HG03064 (cell line): ENCODE results near the gene EIF4E1B.

Source experiments
- ATAC-seq: cut with Tn5 transposase; IDR thresholded peaks from one replicate; pipeline ENCODE4 v1.9.1; 2021; ENCODE audit warnings: low read depth; ENCODE audit not compliant: unreplicated experiment

EIF4E1B gene

DNA sequence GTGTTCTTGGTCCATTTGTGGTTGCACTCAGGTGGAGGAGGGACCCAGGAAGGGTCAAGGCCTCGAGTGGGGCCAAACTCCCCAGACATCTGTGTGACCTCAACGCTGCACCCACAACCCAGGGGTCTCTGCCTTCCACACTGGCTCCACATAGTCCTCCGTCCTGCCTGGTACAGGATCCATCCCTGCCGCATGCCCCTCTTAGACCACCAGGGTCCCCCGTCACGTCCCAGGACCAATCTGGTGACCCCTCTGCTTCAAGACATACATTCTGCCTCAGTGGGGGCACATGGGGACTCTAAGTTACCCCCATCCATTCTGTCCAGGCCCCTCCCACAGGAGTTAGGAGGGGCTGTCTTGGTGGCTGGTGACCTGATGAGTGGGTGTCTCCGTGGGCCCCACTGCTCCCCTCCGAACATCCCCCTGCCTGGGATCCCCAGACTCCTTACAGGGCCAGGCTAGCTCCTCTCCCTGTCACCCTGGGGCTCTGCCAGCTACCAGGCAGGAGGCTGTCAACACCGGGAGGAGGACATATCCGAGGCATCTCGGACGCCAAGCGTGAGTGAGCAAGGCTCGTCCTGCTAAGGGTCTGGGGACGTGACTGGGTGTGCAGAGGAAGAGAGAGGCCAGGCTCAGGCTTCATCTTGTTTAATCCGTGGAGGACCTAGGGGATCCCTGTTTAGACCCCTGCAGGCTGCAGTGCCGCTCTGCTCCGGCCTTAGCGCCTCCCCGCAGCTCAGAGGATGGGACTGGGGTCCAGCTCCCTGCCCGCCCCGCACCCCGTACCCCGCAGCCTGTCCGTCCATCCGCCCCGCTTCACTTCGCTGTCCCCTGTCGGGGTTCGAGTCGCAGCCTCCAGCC lies 49.1 kb downstream of the EIF4E1B start:
- ATAC-seq = no peak

DNA sequence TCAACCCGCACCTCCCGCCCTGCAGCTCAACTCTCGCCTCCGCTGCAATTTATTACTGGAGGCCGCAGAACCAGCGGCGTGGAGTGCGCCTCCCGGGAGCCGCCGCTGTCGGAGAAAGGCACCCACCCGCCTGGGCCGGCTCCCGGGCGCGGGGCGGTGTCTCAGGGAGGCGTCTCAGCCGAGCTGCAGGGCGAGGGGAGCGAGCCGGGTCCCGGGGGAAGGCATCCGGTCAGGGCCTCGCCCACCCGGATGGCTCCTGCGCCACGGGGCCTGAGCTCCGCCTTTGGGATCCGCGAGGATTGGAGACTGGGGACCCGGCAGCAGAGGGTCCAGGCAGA lies 49.7 kb downstream of the EIF4E1B start:
- ATAC-seq = no peak

DNA sequence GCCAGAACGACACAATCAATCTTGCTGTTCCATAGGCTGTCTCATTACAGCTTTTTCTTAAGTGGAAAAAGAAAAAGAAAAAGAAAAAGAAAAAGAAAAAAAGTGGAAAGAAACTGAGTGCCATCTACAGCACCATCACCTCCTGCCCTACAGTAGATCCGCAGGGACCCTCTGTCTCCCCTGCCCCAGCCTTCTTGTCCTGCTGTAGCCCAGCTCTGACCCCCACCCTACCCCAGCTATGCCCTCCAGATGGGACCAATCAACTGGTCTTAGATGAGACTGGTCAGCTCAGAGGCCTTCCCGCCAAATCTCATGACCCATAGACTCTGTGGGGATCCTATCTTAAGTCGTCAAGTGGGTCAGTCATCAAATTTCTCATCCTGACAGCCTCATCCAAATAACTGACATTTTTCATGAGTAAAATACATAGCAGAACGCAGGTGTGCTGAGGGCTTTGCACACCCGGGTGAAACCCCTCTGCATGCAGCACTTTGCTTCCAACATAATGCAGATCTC lies 51.6 kb downstream of the EIF4E1B start:
- ATAC-seq = no peak

DNA sequence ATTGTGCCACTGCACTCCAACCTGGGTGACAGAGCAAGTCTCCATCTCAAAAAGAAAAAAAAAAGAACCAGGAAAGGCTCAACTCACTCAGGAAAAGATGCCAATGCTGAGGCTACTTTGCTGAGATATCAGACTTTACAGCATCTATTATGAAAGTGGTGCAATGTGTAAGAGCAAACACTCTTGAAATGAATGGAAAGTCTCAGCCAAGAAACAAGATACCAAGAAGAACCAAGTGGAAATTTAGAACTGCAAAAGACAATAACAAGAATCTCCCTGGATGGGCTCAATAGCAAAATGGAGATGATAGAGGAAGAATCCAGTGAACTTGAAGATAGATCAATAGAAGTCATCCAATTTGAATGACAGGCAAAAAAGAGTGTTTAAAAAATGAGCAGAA lies 54.5 kb downstream of the EIF4E1B start:
- ATAC-seq = no peak

- ATAC-seq = no peak
Observed at GRCh38 chr5:176687247-176687646, 56.8 kb downstream of the EIF4E1B start.

DNA sequence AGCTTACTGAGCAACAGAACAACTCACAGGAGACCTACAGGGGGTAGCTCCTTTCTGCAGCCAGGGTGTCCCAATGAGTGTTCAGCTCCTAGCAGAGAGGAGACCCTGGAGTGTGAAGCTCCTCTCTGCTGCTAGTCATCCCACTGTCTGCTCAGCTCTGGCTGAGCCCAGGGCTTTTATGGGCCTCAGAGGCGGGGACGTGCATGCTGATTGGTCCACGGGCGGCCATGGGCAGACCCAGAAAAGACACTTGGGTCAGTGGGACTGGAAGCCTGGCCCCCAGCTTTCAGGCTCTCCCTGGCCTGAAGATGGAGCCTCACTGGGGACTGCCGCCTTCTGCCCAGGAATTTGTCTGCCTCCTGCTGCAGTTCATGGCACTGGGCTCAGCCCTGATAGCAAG lies 57.4 kb downstream of the EIF4E1B start:
- ATAC-seq = no peak

DNA sequence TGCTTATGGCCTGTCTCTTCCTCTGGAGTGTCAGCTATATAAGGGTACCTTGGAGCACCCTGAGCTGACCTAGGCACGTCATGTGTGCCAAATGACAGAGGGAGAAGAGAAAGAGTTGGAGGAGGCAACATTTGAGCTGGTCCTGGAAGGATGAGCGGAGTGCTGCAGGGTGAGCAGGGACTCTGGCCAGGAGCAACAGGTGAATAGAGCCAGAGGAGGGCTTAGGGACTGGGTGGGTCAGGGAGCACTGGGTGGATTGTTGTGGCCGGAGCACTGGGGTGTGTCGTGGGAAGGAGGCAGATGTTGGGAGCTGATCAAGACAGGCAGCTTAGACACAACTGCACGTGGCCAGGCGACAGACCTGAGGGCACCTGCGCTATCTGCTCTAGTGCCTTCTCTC lies 60.4 kb downstream of the EIF4E1B start:
- no peak for ATAC-seq

- no peak for ATAC-seq
Observed at GRCh38 chr5:176691524-176691923, 61.0 kb downstream of the EIF4E1B start.

- no peak for ATAC-seq
Observed at GRCh38 chr5:176692326-176692725, 61.9 kb downstream of the EIF4E1B start.

- no peak for ATAC-seq
Observed at GRCh38 chr5:176692839-176693476, 62.5 kb downstream of the EIF4E1B start.

GRCh38 chr5:176693477-176693851 lies 63.0 kb downstream of the EIF4E1B start:
- ATAC-seq = no peak

DNA sequence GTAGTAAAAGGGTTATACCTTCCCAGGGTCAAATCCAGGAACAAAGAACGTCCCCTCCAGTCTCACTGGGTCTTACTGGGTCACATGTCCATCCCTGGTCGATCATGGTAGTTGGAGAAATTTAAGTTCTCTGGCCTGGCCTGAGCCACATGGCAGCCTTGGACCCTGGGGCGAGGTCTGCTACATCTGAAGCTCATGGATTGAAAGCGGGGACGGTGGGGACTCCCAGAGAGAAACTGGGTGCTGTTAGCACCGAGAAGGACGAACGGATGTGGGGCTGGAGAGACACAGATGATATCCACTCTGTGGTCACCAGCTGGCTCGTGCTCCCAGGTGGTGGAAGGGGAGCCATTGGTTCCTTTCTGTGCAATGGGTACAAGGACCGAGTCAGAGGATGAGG lies 63.7 kb downstream of the EIF4E1B start:
- ATAC-seq = no peak

GRCh38 chr5:176694631-176695030 lies 64.2 kb downstream of the EIF4E1B start:
- ATAC-seq = no peak

DNA sequence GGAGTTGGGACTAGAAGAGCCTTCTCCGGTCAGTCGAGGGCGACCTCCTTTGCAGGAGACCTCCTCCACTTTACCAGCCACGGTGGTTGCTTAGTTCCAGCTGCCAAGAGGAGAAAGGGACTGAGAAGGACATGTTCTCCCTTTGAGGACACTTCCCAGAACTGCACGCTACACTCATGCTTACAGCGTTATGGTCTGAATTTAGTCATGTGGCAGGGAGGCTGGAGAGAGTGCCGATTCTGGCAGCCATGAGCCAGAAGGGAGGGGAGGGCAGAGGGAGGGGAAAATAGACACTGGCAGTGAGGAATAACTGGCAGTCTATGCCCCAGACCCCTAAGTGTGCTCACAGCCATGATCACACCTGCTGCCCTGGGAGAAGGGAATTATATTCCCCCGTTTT lies 64.6 kb downstream of the EIF4E1B start:
- no peak for ATAC-seq
